NK-92 treated with Interleukin-12 subunit alpha and Interleukin-12 subunit beta, amount 100 ng/mL, for 24 hours (cell line): ENCODE measurements around the gene SLC38A3.
"Not testable (repeated sequence)": the region's sequence is repeated elsewhere in the genome, so short reads cannot be mapped to it uniquely, and the experiment has no call there.

Experiments
- DNase-seq: peaks from one replicate; lab custom pipeline; 2025; lab: John Stamatoyannopoulos, UW

The SLC38A3 gene

GRCh38 chr3:50231581-50231980, 26.5 kb downstream of the SLC38A3 start:
- no peak for DNase-seq

DNA sequence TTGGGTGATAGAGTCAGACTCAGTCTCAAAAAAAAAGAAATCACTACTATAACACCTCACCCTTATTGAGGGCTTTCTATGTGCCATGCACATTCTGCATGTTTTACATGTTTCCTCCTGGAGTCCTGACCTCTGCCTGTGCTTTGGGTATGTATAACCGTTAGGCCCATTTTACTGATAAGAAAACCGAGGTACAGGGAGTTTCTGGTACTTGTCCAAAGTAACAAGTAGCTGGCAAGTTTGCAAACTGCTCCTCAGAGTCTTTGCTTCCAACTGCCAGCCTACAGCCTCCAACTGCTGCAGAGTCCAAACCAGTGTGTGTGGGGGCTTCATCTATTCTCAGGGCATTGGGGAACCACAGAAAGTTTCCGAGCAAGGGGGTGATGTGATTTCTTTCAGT, 27.2 kb downstream of the SLC38A3 start:
- DNase-seq = no peak

GRCh38 chr3:50233176-50233575, 28.1 kb downstream of the SLC38A3 start:
- DNase-seq = no peak

GRCh38 chr3:50235716-50236483, 30.8 kb downstream of the SLC38A3 start, which contains the start of gene GNAI2:
Gene GNAI2, plus strand, starts transcription at chr3:50236204. Its CDS starts 132 bp downstream, at chr3:50236336.
- peak; percentile 97 for DNase-seq

DNA sequence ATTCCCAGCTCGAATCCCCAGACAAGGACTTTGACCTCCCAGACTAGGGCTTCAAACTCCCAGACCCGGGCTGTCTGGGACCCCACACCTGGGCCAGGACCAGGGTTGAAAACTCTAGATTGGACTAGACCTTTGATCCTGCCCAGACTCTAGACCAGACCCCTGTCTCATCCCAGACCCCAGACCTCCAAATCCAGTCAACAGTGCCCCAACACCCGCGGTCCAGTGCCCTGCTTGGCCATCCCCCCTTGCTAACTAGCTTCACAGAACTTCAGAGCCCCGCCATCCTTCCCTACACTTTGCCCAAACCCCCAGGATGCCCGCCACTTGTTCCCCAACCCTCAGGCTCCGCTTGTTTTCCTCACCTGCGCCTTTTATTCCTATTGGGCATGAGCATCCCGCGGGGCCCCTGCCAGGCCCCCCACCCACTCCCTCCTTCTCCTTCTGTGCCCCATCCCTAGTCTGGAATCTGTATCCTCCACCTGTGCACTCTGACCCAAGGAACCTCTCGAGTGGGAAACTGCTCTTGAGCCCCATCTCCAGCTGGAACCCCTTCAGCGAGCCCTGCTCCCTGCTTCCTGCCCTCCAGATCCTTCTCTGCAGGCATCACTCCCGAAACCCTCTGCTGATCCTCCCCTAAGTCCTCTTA, 31.5 kb downstream of the SLC38A3 start:
- DNase-seq = no peak

- no peak for DNase-seq
These were observed 32.1 kb downstream of the SLC38A3 start for GRCh38 chr3:50237133-50237651.

GRCh38 chr3:50237754-50238548, 32.9 kb downstream of the SLC38A3 start:
- peak; percentile 69 for DNase-seq

- DNase-seq = no peak
These were observed 33.5 kb downstream of the SLC38A3 start for GRCh38 chr3:50238549-50239026.

GRCh38 chr3:50239649-50240048, 34.6 kb downstream of the SLC38A3 start:
- no peak for DNase-seq

DNA sequence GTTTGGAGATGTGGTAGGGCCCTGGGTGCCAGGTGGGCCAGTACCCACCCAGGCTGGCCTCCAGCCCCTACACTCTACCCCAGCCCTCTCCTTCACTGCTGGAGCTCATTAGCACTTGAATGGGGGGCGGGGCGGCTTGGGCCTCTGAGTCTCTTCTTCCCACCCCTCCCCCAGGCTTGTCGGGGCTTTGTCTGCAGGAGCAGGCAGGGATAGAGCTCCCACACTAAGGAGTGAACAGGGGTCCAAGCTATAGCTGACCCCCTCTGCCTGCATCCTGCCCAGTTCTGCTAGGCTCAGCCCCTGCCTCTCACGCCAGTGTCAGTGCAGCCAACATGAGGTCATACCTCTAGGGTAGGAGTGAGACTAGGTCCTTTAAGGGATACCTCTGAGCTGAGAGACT, 36.1 kb downstream of the SLC38A3 start:
- DNase-seq = no peak

GRCh38 chr3:50241713-50242380, 36.8 kb downstream of the SLC38A3 start:
- DNase-seq = no peak

DNA sequence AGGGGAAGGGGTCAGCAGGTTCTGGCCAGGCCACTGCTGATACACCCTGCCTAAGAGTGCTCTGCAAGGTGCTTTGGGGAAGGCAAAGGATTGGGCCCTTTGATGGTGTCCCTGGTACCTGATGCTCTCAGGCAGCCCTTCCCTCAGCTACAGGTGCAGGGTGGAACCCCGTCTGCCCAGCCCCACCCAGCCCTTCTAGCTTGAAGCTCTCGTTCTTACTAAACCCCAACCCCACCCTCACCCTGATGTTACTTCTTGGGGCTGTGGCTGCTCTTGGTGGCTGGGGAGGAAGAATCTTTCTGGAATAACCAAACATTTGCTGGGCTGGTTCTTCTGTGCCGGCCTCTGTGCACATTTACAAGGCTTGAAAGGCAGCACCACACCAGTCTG, 37.3 kb downstream of the SLC38A3 start:
- DNase-seq = no peak

GRCh38 chr3:50242851-50243542, 37.9 kb downstream of the SLC38A3 start:
- DNase-seq = no peak

GRCh38 chr3:50243543-50243895, 38.4 kb downstream of the SLC38A3 start:
- no peak for DNase-seq

- DNase-seq = not testable (repeated sequence)
These were observed 39.7 kb downstream of the SLC38A3 start for GRCh38 chr3:50244813-50245212.

GRCh38 chr3:50245251-50245745, 40.2 kb downstream of the SLC38A3 start:
- no peak for DNase-seq

DNA sequence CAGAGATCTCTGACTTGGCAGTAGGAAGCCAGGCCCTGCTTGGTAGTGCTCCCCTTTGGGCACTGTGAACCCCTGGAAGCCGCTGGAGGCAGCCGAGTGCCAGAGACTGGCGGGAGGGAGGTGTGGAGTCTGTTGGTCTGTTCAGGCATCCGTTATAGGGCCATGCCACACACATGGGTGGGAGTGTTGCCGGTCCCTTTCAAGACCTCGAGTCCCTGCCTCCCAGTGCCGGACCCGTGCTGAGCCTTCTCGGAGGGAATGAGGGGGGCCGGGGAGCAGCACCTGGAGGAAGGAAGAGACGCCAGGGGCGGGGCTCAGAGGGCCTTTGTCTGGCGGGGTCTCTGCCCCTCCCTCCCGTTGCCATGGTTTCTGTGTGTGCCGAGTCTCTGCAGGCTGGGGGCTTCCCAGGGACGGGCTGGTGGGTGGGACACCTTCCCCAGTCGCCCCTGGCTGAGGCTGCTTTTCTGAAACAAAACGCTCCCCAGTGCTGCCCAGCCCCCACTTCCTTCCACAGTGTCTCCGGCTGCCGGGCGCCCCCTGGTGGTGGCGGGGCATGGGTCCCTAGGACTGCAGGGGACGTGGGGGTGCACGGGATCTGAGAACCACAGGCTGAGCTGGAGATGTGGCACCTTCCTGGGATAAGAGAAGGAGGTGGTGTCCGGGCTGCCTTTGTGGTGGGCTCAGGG, 40.9 kb downstream of the SLC38A3 start:
- DNase-seq = peak; percentile 69

- peak; percentile 25 for DNase-seq
These were observed 41.5 kb downstream of the SLC38A3 start for GRCh38 chr3:50246517-50246954.

- DNase-seq = no peak
These were observed 43.3 kb downstream of the SLC38A3 start for GRCh38 chr3:50248387-50248786.

- no peak for DNase-seq
These were observed 44.4 kb downstream of the SLC38A3 start for GRCh38 chr3:50249457-50249856.
